MCF 10A (cell line): Measurements from ENCODE around the gene CD79A. TPM values are rescaled to one million over a fixed set of nuclear protein-coding genes. Genes with fewer than 3 reads are reported as not detected.

ENCODE experiments used
- BruUV-seq: library from RNA; stranded (reverse); fragments of 400-500 nt; replicated peaks from 2 replicates; lab custom pipeline; 2021; lab: Mats Ljungman, UMichigan
- CTCF ChIA-PET: fragments of 300-600 bp; sonication (Branson Sonifier 250); formaldehyde crosslinking; extraction: SDS; loops from one replicate; lab custom pipeline; 2021; ENCODE audit warnings: antibody characterized with exemption, inconsistent platforms; lab: Yijun Ruan, JAX
- POLR2A ChIA-PET: fragments of 300-600, 350-650 bp; sonication (Branson Sonifier 250); formaldehyde crosslinking; extraction: SDS; loops from one replicate; lab custom pipeline; 2020; ENCODE audit warnings: antibody characterized with exemption, inconsistent platforms; lab: Yijun Ruan, JAX
- DNase-seq: peaks from one replicate; pipeline ENCODE4 v3.0.0-alpha.2; 2018; ENCODE audit not compliant: unreplicated experiment
- H3K27ac Mint-ChIP-seq: one replicate; pipeline ENCODE4 v1.8.0; 2022; ENCODE audit warnings: mild to moderate bottlenecking, low read depth, mixed read lengths; ENCODE audit not compliant: unreplicated experiment
- H3K27me3 Mint-ChIP-seq: one replicate; pipeline ENCODE4 v1.8.0; 2022; ENCODE audit warnings: mixed read lengths; ENCODE audit not compliant: insufficient read depth, unreplicated experiment
- H3K36me3 Mint-ChIP-seq: one replicate; pipeline ENCODE4 v1.8.0; 2022; ENCODE audit warnings: mild to moderate bottlenecking, moderate library complexity, mixed read lengths; ENCODE audit not compliant: insufficient read depth, unreplicated experiment
- H3K4me1 Mint-ChIP-seq: one replicate; pipeline ENCODE4 v1.8.0; 2022; ENCODE audit warnings: mixed read lengths; ENCODE audit not compliant: insufficient read depth, unreplicated experiment
- H3K4me3 Mint-ChIP-seq: one replicate; pipeline ENCODE4 v1.8.0; 2022; ENCODE audit warnings: mild to moderate bottlenecking, moderate library complexity, mixed read lengths; ENCODE audit not compliant: unreplicated experiment
- H3K9me3 Mint-ChIP-seq: one replicate; pipeline ENCODE4 v1.8.0; 2022; ENCODE audit warnings: mixed read lengths; ENCODE audit not compliant: unreplicated experiment
- CTCF ChIP-seq: fragments of 200-600 bp; IDR thresholded peaks from one replicate; pipeline ENCODE4 v1.8.0; 2022; ENCODE audit warnings: antibody characterized with exemption, mild to moderate bottlenecking; ENCODE audit not compliant: unreplicated experiment
- intact Hi-C: fragments of 100-400 bp; cut with micrococcal nuclease; formaldehyde crosslinking; loops from 2 replicates; pipeline ENCODE4 v1.14.1; 2022
- total RNA-seq: library from RNA; stranded (reverse); gene quantifications from 2 replicates; pipeline ENCODE4 v1.2.3, GENCODE V29; 2022

Gene CD79A
- total RNA-seq, 1 experiment from 2014 or later, result not detected

GRCh38 chr19:41907994-41908615, 31.0 kb downstream of the CD79A start:
- ChIA-PET POLR2A (interaction anchor here (1.0 kb wide), 1 partner anchor 27 kb away, joined by 3 read pairs; no protein-coding TSS in a partner anchor), CTCF (interaction anchor here (0.6 to 0.7 kb wide), 3 partner anchors 90 to 201 kb away, joined by 3 read pairs; no protein-coding TSS in a partner anchor)
- no TSS peak for BruUV-seq
- Mint-ChIP-seq H3K4me3 (no peak overlapping the region), H3K4me1 (peaks cover 6% of the 10 kb centered on the region), H3K36me3 (peaks cover 43% of the 10 kb centered on the region), H3K9me3 (no peaks in the 10 kb centered on the region), H3K27me3 (no peaks in the 10 kb centered on the region), H3K27ac (no peak overlapping the region)
- intact Hi-C loops, result no loop called here
- no peak for TF ChIP-seq CTCF
- DNase-seq, result no peak

- ChIA-PET POLR2A (interaction anchor here (1.0 kb wide), 1 partner anchor 28 kb away, joined by 3 read pairs; no protein-coding TSS in a partner anchor), CTCF (interaction anchor here (0.7 kb wide), 2 partner anchors 163 to 200 kb away, joined by 3 read pairs; no protein-coding TSS in a partner anchor)
- peaks cover 6% of the 10 kb centered on the region for H3K4me1 Mint-ChIP-seq
- TF ChIP-seq CTCF, result no peak
- DNase-seq, result no peak
- no peaks in the 10 kb centered on the region for H3K9me3 Mint-ChIP-seq
- no peak overlapping the region for H3K27ac Mint-ChIP-seq
- BruUV-seq, result no TSS peak
- H3K4me3 Mint-ChIP-seq, result no peak overlapping the region
- H3K36me3 Mint-ChIP-seq, result peaks cover 36% of the 10 kb centered on the region
- intact Hi-C loops, result no loop called here
- H3K27me3 Mint-ChIP-seq, result no peaks in the 10 kb centered on the region
These were observed 31.8 kb downstream of the CD79A start for GRCh38 chr19:41908724-41909464.

GRCh38 chr19:41909706-41910105, 32.6 kb downstream of the CD79A start:
- DNase-seq, result no peak
- BruUV-seq, result no TSS peak
- Mint-ChIP-seq H3K9me3 (no peaks in the 10 kb centered on the region), H3K36me3 (peaks cover 33% of the 10 kb centered on the region), H3K4me3 (no peak overlapping the region), H3K27ac (no peak overlapping the region), H3K27me3 (no peaks in the 10 kb centered on the region), H3K4me1 (peaks cover 6% of the 10 kb centered on the region)
- no peak for TF ChIP-seq CTCF
- ChIA-PET CTCF (no interaction called here), POLR2A (no interaction called here)
- intact Hi-C loops, result no loop called here
